HAP-1 (cell line): ENCODE results near the gene HPS1.
A peak's percentile ranks its signal among the peaks of the same experiment; 100 is the strongest.

Source experiments
- DNase-seq, 2 experiments: peaks; one replicate each; pipeline ENCODE4 v3.0.0-alpha.2; 2016 to 2020; ENCODE audit warnings: low spot score in 2 of 2
- H3K27me3 ChIP-seq: fragments of 250-450 bp; sonication (Bioruptor Pico); 2 replicates; pipeline ENCODE4 v1.5.1; 2020; ENCODE audit warnings: low read depth, mild to moderate bottlenecking, moderate library complexity
- H3K36me3 ChIP-seq: fragments of 250-450 bp; sonication (Bioruptor Pico); replicated peaks from 2 replicates; pipeline ENCODE4 v1.5.1; 2020; ENCODE audit warnings: mild to moderate bottlenecking
- H3K4me1 ChIP-seq: fragments of 250-450 bp; sonication (Bioruptor Pico); 2 replicates; pipeline ENCODE4 v1.5.1; 2020; ENCODE audit warnings: mild to moderate bottlenecking
- H3K4me3 ChIP-seq: fragments of 250-450 bp; sonication (Bioruptor Pico); 2 replicates; pipeline ENCODE4 v1.5.1; 2020; ENCODE audit warnings: mild to moderate bottlenecking, moderate library complexity
- H3K9me3 ChIP-seq: fragments of 250-450 bp; sonication (Bioruptor Pico); 2 replicates; pipeline ENCODE4 v1.5.1; 2020; ENCODE audit warnings: mild to moderate bottlenecking, moderate library complexity
- in situ Hi-C: fragments of 300-500 bp; cut with MboI; formaldehyde crosslinking; loops from 3 replicates; pipeline ENCODE4 v1.14.3; 2020; ENCODE audit warnings: low sequenced_read_pairs, inconsistent platforms, mixed read lengths

HPS1 gene

DNA sequence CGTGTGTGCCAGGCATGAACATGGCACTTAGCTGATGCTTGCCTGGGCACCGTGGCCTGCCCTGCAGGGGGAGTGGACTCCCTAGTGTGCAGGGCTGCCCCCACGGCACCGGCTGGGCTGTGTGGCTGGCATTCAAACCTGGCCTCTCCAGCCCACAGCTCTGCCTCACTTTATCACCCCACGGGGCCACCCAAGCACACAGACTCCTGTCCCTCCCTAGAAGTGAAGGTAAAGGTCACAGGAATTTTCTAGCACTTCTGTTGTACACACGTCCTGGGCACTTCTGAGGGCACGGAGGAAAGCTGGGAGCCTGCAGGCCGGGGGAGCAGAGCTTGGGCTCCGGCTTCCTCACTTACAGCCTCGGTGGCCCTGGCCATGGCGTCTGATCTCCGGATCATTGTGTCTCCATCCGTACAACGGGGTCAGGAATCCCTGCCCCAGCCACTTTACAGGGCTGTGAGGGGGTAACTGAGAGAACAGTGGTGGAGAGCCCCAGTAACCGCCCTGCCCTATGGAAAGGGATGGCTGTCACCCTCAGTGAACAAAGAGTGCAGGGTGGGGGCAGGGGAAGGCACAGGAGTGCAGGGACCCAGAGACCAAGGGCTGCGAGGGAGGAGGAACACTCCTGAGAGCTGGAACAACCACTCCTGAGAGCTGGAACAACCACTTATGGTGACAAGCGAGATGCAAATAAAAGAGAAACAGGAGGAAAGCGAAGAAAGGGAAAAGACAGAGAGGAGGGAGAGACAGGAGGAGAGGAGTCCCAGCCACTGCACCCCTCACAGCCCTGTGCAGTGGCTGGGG, 27.9 kb downstream of the HPS1 start:
- in situ Hi-C loops = no loop called here
- peaks cover 3% of the 10 kb centered on the region; the same call in 1 of the 2 replicates for H3K36me3 ChIP-seq

DNA sequence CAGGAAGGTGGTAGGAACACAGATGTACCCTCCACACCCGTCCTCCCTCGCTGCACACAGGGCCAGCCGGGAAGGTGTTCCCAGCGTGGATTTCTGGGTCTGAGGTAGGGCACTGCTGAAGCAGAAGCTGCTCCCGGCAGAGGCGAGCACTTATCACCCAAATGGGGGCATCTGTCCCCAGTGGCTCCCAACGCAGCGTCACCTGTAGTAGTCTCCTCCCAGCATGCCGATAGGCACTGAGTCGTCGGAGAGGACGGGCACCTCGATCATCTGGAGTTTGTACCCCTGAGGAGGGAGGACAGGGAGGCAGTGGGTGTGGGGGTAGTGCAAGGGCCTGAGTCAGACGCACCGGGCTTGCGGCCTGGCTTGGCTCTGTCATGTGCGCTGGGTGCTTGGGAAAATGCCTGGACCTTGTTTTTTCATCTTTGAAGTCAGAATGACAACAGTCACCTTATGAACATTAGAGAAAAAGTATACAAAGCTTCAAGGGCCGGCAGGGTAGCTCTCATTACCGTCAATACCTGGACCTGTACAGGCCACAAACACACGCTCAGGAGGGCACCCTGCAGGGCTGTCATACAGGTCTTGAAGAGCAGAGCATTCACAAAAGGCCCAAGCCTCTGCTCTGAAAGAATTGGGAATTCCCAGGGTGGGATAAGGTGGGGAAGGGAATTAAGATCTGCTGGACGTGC, 28.6 kb downstream of the HPS1 start:
- Histone ChIP-seq H3K36me3 (peaks cover 3% of the 10 kb centered on the region; the same call in 1 of the 2 replicates), H3K27me3 (no peaks in the 10 kb centered on the region), H3K4me1 (peaks cover 7% of the 10 kb centered on the region), H3K4me3 (no peak overlapping the region), H3K9me3 (no peaks in the 10 kb centered on the region)
- no peak for DNase-seq
- in situ Hi-C loops = no loop called here

More for the DNA sequence above, 27.9 kb downstream of the HPS1 start:
- Histone ChIP-seq H3K4me3 (no peak overlapping the region), H3K4me1 (peaks cover 7% of the 10 kb centered on the region), H3K9me3 (no peaks in the 10 kb centered on the region), H3K27me3 (no peaks in the 10 kb centered on the region)
- no peak for DNase-seq

- Histone ChIP-seq H3K27me3 (no peaks in the 10 kb centered on the region), H3K36me3 (peaks cover 3% of the 10 kb centered on the region; the same call in 1 of the 2 replicates), H3K4me1 (peaks cover 7% of the 10 kb centered on the region), H3K4me3 (no peak overlapping the region), H3K9me3 (no peaks in the 10 kb centered on the region)
- in situ Hi-C loops = no loop called here
- no peak for DNase-seq
These were observed 29.2 kb downstream of the HPS1 start for GRCh38 chr10:98417481-98417959.

- H3K4me1 ChIP-seq = peaks cover 7% of the 10 kb centered on the region
- no peaks in the 10 kb centered on the region for H3K27me3 ChIP-seq
- peaks cover 3% of the 10 kb centered on the region; the same call in 1 of the 2 replicates for H3K36me3 ChIP-seq
- no peaks in the 10 kb centered on the region for H3K9me3 ChIP-seq
- in situ Hi-C loops = no loop called here
- DNase-seq = no peak
- H3K4me3 ChIP-seq = no peak overlapping the region
These were observed 29.9 kb downstream of the HPS1 start for GRCh38 chr10:98416606-98417388.

GRCh38 chr10:98415731-98416119, 31.0 kb downstream of the HPS1 start:
- Histone ChIP-seq H3K9me3 (no peaks in the 10 kb centered on the region), H3K4me1 (peaks cover 7% of the 10 kb centered on the region), H3K36me3 (peaks cover 3% of the 10 kb centered on the region; the same call in 1 of the 2 replicates), H3K27me3 (no peaks in the 10 kb centered on the region), H3K4me3 (no peak overlapping the region)
- peak; percentile 10 to 47 for DNase-seq
- in situ Hi-C loops = no loop called here

- DNase-seq = peak; percentile 78 to 92
- Histone ChIP-seq H3K27me3 (no peaks in the 10 kb centered on the region), H3K4me3 (peak within 1 kb of the TSS; percentile 40), H3K36me3 (peaks cover 3% of the 10 kb centered on the region; the same call in 1 of the 2 replicates), H3K4me1 (peaks cover 7% of the 10 kb centered on the region), H3K9me3 (no peaks in the 10 kb centered on the region)
- in situ Hi-C loops = no loop called here
These were observed 31.6 kb downstream of the HPS1 start, which contains the start of gene PYROXD2 for GRCh38 chr10:98414932-98415730. Gene PYROXD2 (minus strand): TSS chr10:98415182. CDS start chr10:98415135, 47 bp downstream.

GRCh38 chr10:98414578-98414931, 32.2 kb downstream of the HPS1 start:
- Histone ChIP-seq H3K36me3 (peaks cover 3% of the 10 kb centered on the region; the same call in 1 of the 2 replicates), H3K9me3 (no peaks in the 10 kb centered on the region), H3K4me1 (peaks cover 7% of the 10 kb centered on the region), H3K27me3 (no peaks in the 10 kb centered on the region), H3K4me3 (peak overlapping the region; percentile 40)
- no peak for DNase-seq
- in situ Hi-C loops = no loop called here

GRCh38 chr10:98411768-98412167, 35.0 kb downstream of the HPS1 start:
- no peaks in the 10 kb centered on the region for H3K27me3 ChIP-seq
- H3K9me3 ChIP-seq = no peaks in the 10 kb centered on the region
- H3K4me1 ChIP-seq = peaks cover 7% of the 10 kb centered on the region
- DNase-seq = no peak
- H3K36me3 ChIP-seq = no peaks in the 10 kb centered on the region
- in situ Hi-C loops = no loop called here
- H3K4me3 ChIP-seq = no peak overlapping the region

GRCh38 chr10:98411166-98411565, 35.6 kb downstream of the HPS1 start:
- in situ Hi-C loops = no loop called here
- H3K36me3 ChIP-seq = no peaks in the 10 kb centered on the region
- H3K4me3 ChIP-seq = no peak overlapping the region
- H3K4me1 ChIP-seq = peaks cover 7% of the 10 kb centered on the region
- H3K9me3 ChIP-seq = no peaks in the 10 kb centered on the region
- H3K27me3 ChIP-seq = no peaks in the 10 kb centered on the region
- no peak for DNase-seq

DNA sequence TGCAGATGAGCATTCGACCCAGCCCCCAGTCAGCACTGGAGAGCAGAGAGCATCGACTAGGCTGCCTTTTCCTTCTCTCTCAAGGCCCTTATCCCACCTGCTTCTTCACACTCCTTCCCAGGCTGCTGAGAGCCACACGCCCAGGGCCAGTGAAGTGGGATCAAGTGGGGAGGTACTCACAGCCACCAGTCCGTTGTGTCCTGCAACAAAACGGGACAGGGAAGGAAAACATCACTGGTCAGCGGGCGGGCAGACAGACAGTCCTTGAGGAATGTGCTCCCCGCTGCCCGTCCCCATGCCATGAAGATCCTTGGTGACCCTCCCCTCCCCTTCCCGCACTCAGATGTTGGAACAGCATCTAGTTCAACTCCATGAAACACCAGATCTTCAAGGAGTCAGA, 36.0 kb downstream of the HPS1 start:
- H3K27me3 ChIP-seq = no peaks in the 10 kb centered on the region
- no peaks in the 10 kb centered on the region for H3K9me3 ChIP-seq
- H3K4me3 ChIP-seq = no peak overlapping the region
- H3K36me3 ChIP-seq = no peaks in the 10 kb centered on the region
- H3K4me1 ChIP-seq = peaks cover 7% of the 10 kb centered on the region
- DNase-seq = no peak
- in situ Hi-C loops = no loop called here

GRCh38 chr10:98410135-98410743, 36.5 kb downstream of the HPS1 start:
- in situ Hi-C loops = no loop called here
- peaks cover 4% of the 10 kb centered on the region for H3K4me1 ChIP-seq
- no peaks in the 10 kb centered on the region for H3K36me3 ChIP-seq
- no peaks in the 10 kb centered on the region for H3K9me3 ChIP-seq
- no peak overlapping the region for H3K4me3 ChIP-seq
- no peaks in the 10 kb centered on the region for H3K27me3 ChIP-seq
- no peak for DNase-seq

GRCh38 chr10:98408799-98409198, 37.9 kb downstream of the HPS1 start:
- DNase-seq = no peak
- in situ Hi-C loops = no loop called here

More at GRCh38 chr10:98408799-98409198, 37.9 kb downstream of the HPS1 start:
- Histone ChIP-seq H3K4me3 (no peak overlapping the region), H3K9me3 (no peaks in the 10 kb centered on the region), H3K36me3 (no peaks in the 10 kb centered on the region), H3K27me3 (no peaks in the 10 kb centered on the region), H3K4me1 (peaks cover 10% of the 10 kb centered on the region; the same call in 1 of the 2 replicates)
